T-helper 1 cell treated with Interleukin-12 subunit alpha and Interleukin-12 subunit beta and Interleukin-4 antibody, amounts not matched to agents 30 ng/mL and 1 ng/mL, for 36 hours (primary cell): Measurements from ENCODE around the gene MYO3B. TPM values are rescaled to one million over a fixed set of nuclear protein-coding genes. Genes with fewer than 3 reads are reported as not detected.
"Not testable (repeated sequence)": the region's sequence is repeated elsewhere in the genome, so short reads cannot be mapped to it uniquely, and the experiment has no call there.

Experiments
- intact Hi-C: fragments of 100-400 bp; cut with micrococcal nuclease; formaldehyde crosslinking; loops from one replicate; pipeline ENCODE4 v1.15.1; 2024
- total RNA-seq: library from RNA; stranded (reverse); gene quantifications from 2 replicates; pipeline ENCODE4 v1.2.3, GENCODE V29; 2022

MYO3B gene
- total RNA-seq, 1 donor from 2014 or later, result 0.78 TPM

DNA sequence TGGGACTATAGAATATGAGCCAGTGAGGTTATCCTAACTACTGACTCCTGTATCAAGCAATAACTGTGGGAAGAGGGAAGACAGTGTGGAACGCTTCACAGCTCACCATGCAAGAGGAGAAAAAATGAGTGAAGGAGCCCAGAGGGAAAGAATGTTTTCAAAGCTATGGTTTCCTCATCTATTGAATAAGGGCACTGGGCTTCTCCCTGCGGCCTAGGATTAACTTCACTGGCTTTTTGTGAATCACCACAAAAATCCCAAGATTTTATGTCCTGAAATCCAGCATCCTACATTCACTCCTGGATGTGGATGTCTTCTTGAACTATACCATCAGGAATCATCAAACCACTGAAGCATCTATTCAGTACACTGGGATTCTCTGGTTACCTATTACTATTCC is 492.7 kb downstream of the MYO3B start:
- intact Hi-C loops, result no loop called here

DNA sequence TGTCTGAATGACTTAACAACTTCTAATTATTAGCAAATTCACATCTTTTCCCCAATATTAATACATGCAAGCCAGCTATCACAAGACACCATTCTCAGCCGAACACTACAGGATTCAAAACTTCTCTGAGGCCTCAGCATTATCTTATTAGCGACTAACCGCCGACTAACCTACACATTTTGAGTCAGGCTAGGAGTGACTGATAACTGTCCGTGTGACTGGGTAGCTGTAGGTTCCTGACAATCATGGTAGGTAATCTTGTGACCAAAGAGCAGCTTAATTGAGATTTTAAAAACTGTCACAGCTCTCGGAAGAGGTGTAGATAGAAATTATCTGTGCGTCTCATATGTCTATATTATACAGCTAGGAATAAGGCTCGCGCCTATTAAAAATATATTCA is 493.1 kb downstream of the MYO3B start:
- intact Hi-C loops, result no loop called here

DNA sequence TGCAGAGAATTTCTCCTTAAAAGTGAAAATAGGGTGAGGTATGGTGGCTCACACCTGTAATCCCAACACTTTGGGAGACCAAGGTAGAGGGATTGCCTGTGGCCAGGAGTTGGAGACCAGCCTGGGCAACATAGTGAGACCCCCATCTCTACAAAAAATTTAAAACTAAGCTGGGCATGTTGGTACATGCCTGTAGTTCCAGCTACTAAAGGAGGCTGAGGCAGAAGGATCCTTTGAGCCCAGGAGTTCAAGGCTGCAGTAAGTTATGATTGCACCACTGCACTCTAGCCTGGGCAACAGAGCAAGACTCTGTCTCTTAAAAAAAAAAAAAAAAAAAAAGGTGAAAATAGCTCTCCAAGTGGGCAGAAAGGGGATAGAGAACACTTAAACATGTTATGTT is 496.3 kb downstream of the MYO3B start:
- intact Hi-C loops, result not testable (repeated sequence)

DNA sequence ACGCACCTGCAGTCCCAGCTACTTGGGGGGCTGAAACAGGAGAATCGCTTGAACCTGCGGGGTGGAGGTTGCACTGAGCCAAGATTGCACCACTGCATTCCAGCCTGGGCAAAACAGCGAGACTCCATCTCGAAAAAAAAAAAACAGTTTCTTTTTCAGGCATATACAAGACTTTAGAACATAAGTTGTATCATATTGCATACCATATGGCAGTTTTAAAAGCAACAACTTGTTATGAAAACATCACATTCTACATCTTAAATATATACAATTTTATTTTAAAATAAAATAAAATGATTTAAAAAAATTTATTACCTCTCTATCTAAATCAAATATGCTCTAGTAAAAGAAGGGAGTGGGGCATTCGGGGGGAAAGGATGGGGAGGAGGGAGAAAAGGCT is 497.8 kb downstream of the MYO3B start:
- intact Hi-C loops, result no loop called here

DNA sequence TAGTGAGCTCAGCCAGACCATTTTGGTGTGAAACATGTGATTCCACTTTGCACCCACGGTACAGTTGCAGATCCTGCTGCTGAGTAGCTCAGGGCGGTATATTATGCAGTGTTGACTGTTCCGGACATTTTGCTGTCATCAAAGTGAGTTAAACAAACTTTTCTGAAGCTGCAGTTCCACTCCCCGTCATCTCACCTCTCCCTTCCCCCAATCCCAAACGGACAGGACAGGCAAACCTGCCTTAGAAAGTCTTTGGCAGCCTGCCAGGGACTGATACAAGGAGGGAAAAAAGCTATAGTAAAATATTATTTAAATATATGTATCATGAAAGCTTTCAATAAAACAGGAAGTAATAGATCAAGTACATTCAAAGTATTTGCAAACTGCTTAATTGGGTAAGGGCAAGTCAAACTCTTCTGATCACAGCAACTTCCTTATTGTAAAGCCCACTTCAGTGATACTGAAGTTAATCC is 501.7 kb downstream of the MYO3B start:
- intact Hi-C loops, result no loop called here

DNA sequence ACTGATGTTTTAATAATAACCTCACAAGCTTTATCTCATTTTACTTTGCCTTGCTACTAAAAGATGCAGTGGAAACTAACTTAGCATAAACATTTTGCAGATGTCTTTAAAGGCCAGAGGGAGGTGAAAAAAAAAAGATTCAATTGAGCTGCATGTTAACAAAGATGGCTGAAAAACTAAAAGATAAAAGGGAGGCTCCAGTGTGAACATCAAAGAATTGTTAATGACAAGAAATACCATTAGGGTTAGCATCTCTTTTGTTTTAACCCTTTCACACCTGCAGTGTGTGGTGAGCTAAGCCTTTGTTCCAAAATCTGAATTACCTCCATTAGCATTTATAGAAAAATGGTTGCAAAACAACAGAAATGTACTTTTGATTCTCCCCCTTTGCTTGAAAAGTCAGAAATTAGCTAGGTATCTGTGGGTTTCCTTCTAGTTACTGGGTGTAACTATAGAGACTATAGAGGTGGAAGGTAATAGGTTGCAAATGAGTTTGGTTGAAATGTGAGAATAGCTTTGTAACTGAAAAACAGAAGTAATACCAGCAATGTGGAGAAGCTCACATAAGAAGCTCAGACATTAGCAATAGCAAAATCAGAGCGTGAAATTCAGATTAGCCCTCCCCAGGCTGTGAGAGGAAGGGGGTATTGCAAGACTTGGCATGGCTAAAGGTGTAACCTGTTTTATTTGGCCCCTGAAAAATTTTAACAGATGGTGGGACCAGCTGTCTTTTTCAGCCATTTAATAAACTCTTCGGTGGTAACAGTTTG is 502.4 kb downstream of the MYO3B start:
- intact Hi-C loops, result no loop called here

DNA sequence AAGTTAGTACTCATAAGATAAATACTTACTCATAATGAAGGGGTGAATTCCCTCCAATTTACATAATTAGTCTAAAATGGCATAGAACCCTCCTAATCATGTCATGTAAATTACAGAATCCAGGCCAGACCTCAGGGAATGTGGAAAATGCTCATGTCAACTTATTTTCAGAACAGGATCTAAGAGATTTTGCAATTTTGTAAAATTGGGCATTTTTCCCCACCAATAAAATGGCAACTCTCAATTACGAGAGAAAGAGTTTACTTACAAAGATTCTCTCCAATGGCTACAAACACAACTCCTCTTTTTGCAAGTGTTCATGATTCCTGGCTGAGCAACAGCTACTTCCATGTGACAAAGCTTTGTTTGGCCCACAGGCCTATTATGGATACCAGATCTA is 503.4 kb downstream of the MYO3B start:
- intact Hi-C loops, result no loop called here

DNA sequence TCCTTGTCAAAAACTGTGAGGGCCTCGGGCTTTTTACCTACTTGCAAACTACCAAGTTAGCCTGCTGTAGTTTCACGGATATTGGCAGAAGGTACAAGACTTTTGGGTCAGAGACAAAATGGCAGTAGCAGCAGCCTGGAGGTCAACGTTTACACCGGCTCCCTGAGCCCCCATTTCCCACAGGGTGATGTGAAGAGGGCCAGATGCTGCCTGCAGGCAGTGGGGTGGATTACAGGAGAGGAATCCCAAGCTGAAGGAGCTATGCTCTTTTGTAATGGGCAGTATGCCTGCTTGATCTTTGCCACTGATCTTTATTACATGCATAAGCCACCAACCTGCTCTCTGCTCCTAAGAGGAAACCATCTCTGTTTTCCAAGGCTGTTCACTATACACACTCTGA is 507.6 kb downstream of the MYO3B start:
- intact Hi-C loops, result no loop called here

DNA sequence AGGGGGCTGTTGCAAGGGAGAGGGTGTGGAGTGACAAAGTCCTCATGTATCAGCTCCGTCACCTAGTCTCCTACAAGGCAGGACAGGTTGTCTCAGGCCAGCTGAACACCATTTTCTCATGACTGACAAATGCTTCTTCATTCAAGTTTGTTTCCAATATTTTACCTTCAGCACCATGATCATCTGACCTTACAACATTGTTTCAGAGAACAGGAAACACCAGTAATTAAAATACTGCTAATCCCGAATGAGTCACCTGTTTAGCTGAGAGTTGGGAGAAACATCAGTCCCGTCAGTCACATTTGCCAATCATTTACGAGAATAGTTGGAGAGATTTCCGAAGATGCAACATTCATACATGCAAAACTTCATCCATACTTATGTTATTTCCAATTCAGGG is 511.5 kb downstream of the MYO3B start:
- intact Hi-C loops, result no loop called here

DNA sequence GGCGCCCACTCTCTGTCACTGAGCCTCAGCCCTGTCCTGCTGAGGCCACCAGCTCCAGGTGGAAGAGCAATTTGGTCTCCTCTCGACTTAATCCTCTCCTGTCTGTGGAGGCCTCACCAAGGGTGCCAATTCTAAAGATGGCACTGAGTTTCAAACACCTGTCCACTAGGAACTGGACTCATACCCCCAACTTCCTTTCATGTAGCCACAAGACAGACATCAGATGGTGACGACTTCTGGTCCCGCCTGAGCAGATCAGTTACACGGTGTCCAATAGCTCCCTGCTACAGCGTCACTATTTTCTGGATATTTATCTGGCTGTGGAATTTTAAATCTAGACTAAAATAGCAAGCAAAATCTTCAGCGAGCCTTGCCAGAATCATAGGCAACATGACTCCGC is 512.7 kb downstream of the MYO3B start:
- intact Hi-C loops, result no loop called here

DNA sequence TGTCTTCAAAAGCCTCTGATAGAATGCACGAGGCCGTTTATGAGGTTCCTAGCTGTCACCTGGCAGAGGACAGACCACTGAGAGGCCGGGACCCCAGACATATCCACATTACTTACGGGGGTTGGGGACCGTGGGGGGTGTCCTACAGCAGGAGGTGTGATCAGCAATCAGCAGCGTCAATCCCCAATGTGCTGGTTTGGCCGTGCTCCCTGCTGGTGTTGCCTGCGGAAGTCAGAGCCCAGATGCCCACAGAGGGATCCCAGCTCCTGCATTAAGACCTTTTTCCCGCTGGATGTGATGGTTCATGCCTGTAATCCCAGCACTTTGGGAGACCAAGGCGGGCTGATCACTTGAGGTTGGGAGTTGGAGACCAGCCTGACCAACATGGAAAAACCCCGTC is 516.4 kb downstream of the MYO3B start:
- intact Hi-C loops, result no loop called here

DNA sequence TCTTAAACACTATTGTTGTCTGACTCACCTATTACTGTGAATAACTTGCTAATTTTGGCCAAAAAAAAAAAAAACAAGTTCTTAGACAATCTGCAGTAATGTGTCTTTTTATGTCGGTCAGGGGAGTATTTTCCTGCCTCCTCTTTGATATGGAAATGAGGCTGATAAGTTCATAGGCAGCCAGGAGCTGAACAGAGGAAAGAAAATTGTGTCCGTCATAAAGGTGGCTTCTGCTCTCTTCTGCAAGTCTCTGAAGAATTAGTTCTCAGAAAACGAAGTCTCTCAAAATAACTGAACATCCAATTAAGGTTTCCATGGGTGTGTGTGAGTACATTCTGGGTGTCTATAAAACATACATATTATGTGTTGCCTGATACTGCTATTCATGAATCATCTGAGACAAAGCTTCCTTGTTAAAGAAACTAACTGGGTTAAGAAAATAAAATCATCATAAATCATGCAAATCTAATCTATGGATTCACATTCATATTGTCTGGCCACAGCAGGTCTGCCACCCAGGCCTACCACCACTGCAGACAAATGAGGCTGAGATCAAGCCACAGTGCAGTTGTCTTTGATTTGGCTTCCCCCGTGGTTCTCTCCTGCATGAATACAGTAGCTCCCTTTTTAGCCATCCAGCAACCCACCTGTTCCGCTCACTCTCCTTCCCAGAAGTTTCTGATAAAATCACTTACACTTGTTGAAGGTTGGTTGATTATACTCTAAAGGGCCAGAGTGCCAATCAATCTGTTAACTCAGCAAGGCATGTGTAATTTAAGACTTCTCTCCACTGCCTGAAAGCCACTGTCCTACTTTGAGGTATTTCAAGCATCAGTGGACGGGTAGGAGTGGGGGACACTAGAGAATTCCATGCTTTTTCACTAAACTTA is 517.8 kb downstream of the MYO3B start:
- intact Hi-C loops, result no loop called here

DNA sequence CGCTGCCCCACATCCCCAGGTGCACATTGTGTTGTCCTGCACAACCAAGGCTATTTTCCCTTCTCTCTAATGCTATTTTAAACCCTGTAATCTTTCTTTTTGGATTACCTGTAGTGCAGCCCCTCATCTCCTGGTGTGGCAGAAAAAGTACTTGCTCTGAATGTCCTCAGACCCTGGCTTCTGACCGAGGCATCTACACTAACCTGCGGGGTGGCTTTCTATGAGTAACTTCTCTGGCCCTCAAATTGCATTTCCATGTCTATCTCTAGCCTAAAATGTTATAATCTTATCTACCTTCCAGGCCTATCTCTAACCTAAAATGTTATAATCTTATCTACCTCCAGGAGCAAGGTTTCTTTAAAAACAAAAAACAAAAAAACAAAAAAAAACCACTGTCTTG is 519.0 kb downstream of the MYO3B start:
- intact Hi-C loops, result no loop called here

DNA sequence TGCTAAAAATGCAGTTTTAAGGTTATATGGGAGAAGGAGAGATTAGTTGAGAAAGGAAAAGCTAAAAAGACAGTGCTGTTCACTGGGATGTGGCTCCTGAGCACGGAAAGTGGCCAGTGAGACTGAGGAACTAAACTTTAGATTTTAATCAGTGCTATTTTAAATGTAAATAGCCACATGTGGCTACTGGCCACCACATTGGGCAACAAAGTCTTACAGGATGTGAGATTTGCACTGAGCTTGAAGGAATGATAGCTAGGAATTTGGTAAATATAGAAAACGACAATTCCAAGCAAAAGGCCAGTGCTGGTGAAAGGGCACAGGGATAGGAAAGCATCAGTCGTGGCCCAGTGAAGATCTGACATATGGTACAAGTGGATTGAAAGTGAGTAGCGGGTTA is 523.1 kb downstream of the MYO3B start:
- intact Hi-C loops, result no loop called here

DNA sequence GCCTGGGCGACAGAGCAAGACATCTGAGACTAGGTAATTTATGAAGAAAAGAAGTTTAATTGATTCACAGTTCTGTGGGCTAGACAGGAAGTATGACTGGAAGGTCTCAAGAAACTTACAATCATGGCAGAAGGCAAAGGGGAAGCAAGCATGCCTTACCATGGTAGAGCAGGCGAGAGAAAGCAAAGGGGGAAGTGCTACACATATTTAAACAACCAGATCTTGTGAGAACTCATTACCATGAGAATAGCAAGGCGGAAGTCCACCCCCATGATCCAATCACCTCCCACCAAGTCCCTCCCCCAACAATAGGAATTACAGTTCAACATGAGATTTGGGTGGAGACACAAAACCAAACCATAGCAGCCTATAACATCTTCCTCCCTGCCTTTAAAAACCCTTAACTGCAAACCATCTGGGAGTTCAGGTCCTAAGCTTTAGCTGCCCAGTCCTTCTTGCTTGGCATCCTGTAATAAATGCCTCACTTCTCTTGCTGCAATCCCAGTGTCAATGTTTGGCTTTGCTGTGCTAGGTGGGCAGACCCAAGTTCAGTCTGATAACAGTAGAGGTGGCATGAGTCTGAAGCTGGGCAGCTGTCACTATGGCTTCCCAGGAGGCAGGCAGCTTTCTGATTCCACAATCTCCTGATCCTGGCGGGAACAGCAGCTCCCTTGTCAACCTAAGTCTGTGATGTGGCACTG is 526.0 kb downstream of the MYO3B start:
- intact Hi-C loops, result no loop called here
